ENCODE measurements around the gene KLK14. TPM values are rescaled to one million over a fixed set of nuclear protein-coding genes. Genes with fewer than 3 reads are reported as not detected.

The KLK14 gene
- not detected in 2 replicates for total RNA-seq (2014; rRNA removed; shearing (Covaris generic))

- DNase-seq (ENCODE audit: low read depth) = no peak
Measured at GRCh38 chr19:51082611-51083010, at the start of gene KLK14. Gene KLK14, minus strand, starts transcription at chr19:51082887. Its CDS starts 273 bp downstream, at chr19:51082614.

GRCh38 chr19:51131780-51132680 lies 49.3 kb upstream of the KLK14 start:
- DNase-seq (ENCODE audit: low read depth) = peak; percentile 85

- DNase-seq (ENCODE audit: low read depth) = no peak
Measured at GRCh38 chr19:51129716-51130115, 47.0 kb upstream of the KLK14 start.

GRCh38 chr19:51128227-51128626 lies 45.5 kb upstream of the KLK14 start:
- no peak for DNase-seq (ENCODE audit: low read depth)

GRCh38 chr19:51127755-51128154 lies 45.1 kb upstream of the KLK14 start:
- DNase-seq (ENCODE audit: low read depth) = peak; percentile 48

- DNase-seq (ENCODE audit: low read depth) = no peak
Measured at GRCh38 chr19:51127032-51127431, 44.3 kb upstream of the KLK14 start.

- DNase-seq (ENCODE audit: low read depth) = no peak
Measured at GRCh38 chr19:51125421-51126075, 42.9 kb upstream of the KLK14 start.

GRCh38 chr19:51124729-51125128 lies 42.0 kb upstream of the KLK14 start, which contains the start of gene SIGLEC9:
Gene SIGLEC9, plus strand, starts transcription at chr19:51124906. Its CDS starts 69 bp downstream, at chr19:51124975.
- DNase-seq (ENCODE audit: low read depth) = no peak

GRCh38 chr19:51124216-51124615 lies 41.5 kb upstream of the KLK14 start:
- no peak for DNase-seq (ENCODE audit: low read depth)

- no peak for DNase-seq (ENCODE audit: low read depth)
Measured at GRCh38 chr19:51123802-51124201, 41.1 kb upstream of the KLK14 start.

GRCh38 chr19:51123381-51123800 lies 40.7 kb upstream of the KLK14 start:
- no peak for DNase-seq (ENCODE audit: low read depth)

- DNase-seq (ENCODE audit: low read depth) = peak; percentile 18
Measured at GRCh38 chr19:51122112-51122981, 39.7 kb upstream of the KLK14 start.

- DNase-seq (ENCODE audit: low read depth) = no peak
Measured at GRCh38 chr19:51121257-51121656, 38.6 kb upstream of the KLK14 start.

GRCh38 chr19:51120160-51120559 lies 37.5 kb upstream of the KLK14 start:
- DNase-seq (ENCODE audit: low read depth) = no peak

GRCh38 chr19:51119611-51120010 lies 36.9 kb upstream of the KLK14 start:
- DNase-seq (ENCODE audit: low read depth) = no peak

GRCh38 chr19:51119101-51119500 lies 36.4 kb upstream of the KLK14 start:
- DNase-seq (ENCODE audit: low read depth) = no peak

GRCh38 chr19:51116736-51117286 lies 34.1 kb upstream of the KLK14 start:
- DNase-seq (ENCODE audit: low read depth) = no peak

GRCh38 chr19:51114087-51114729 lies 31.5 kb upstream of the KLK14 start:
- DNase-seq (ENCODE audit: low read depth) = no peak

GRCh38 chr19:51111606-51112005 lies 28.9 kb upstream of the KLK14 start:
- no peak for DNase-seq (ENCODE audit: low read depth)

- DNase-seq (ENCODE audit: low read depth) = no peak
Measured at GRCh38 chr19:51110666-51110971, 27.9 kb upstream of the KLK14 start.

- DNase-seq (ENCODE audit: low read depth) = no peak
Measured at GRCh38 chr19:51108805-51109146, 26.1 kb upstream of the KLK14 start.

Measured in RPMI7951 (cell line).